Measurements from ENCODE around the gene HTR2B. TPM values are rescaled to one million over a fixed set of nuclear protein-coding genes. Genes with fewer than 3 reads are reported as not detected.

Gene HTR2B
- total RNA-seq, 1 experiment from 2014 or later: not detected

DNA sequence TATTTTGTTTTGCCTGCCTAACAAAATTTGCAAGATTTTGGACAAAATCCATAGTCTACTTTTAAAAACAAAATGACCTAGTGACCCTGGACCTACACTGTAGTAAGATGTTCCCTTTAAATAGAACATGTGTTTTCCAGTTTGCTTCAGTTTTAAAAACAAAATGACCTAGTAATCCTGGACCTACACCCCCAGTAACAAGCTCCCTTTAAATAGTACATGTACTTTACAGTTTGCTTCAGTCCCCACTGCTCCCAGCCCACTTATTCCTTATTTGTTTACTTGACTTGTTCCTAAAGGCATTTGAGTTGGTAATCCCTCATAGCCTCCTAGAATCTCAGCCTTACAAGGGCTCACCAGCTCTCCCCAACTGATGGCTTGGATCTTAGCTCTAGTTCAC lies 34.5 kb upstream of the HTR2B start:
- ChIA-PET POLR2A (no interaction called here), CTCF (no interaction called here)
- Histone ChIP-seq H3K4me3 (ENCODE audit: low read depth, low read length) (no peak overlapping the region), H3K9me3 (no peaks in the 10 kb centered on the region), H3K4me1 (no peaks in the 10 kb centered on the region), H3K36me3 (ENCODE audit: control insufficient read depth, insufficient read depth, low read length) (no peaks in the 10 kb centered on the region; the same call in 1 of the 2 replicates), H3K27me3 (replicated peaks; ENCODE audit: control insufficient read depth, insufficient read depth, low read length) (no peaks in the 10 kb centered on the region)
- peaks cover 36% of the 10 kb centered on the region for H3K36me3 Mint-ChIP-seq (ENCODE audit: insufficient read depth, unreplicated experiment)
- H3K27me3 Mint-ChIP-seq (ENCODE audit: insufficient read depth, unreplicated experiment): no peaks in the 10 kb centered on the region
- H3K4me3 Mint-ChIP-seq (ENCODE audit: unreplicated experiment): no peak overlapping the region
- H3K4me1 Mint-ChIP-seq (ENCODE audit: low read depth, unreplicated experiment): no peaks in the 10 kb centered on the region
- H3K9me3 Mint-ChIP-seq (ENCODE audit: unreplicated experiment): no peaks in the 10 kb centered on the region
- no TSS peak for BruUV-seq (replicated peaks)
- no peak overlapping the region for H3K27ac Mint-ChIP-seq (ENCODE audit: unreplicated experiment)
- no peak for DNase-seq
- intact Hi-C loops (cut with micrococcal nuclease; ENCODE audit: unreplicated experiment): no loop called here
- TF ChIP-seq, protein P1, sequence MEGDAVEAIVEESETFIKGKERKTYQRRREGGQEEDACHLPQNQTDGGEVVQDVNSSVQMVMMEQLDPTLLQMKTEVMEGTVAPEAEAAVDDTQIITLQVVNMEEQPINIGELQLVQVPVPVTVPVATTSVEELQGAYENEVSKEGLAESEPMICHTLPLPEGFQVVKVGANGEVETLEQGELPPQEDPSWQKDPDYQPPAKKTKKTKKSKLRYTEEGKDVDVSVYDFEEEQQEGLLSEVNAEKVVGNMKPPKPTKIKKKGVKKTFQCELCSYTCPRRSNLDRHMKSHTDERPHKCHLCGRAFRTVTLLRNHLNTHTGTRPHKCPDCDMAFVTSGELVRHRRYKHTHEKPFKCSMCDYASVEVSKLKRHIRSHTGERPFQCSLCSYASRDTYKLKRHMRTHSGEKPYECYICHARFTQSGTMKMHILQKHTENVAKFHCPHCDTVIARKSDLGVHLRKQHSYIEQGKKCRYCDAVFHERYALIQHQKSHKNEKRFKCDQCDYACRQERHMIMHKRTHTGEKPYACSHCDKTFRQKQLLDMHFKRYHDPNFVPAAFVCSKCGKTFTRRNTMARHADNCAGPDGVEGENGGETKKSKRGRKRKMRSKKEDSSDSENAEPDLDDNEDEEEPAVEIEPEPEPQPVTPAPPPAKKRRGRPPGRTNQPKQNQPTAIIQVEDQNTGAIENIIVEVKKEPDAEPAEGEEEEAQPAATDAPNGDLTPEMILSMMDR (IDR thresholded peaks at IDR 0.05; ENCODE audit: insufficient read depth in 1 of 2, low read depth in 1 of 2, low read length in 1 of 2, severe bottlenecking in 1 of 2, unreplicated experiment in 1 of 2): no peak

DNA sequence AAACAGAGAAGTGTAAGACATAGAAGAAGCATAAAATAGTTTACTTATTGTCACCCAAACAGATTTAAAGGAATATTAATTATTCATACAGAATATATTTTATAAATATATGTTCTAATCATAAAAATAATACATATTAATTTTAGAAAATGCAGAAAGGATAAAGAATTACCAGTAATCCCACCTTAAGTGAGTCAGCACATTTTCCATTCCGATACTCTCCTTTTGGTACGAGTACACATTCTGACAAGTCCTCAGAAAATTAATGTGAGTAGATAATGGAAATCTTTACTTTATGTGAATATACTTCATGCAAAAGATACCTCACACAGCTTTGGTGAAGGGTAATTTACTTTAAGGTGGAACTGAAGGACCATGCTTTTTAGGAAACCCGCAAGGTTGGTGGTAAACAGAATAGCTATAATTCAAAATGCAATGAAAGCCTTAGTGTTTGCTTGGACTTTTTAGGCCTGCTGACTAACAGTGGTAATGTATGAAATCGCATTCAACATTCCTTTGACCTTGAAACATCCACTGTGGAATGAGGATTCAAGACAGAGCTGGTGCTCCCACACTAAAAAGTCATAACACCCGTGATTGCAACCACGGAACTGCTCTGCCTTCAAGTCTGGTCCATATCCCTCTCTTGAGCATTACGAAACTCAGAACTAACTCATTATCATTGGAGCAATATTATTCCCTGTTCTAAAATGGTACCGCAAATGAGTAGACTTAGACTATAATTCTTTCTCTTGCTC lies 28.1 kb upstream of the HTR2B start:
- Mint-ChIP-seq H3K27me3 (ENCODE audit: insufficient read depth, unreplicated experiment) (no peaks in the 10 kb centered on the region), H3K36me3 (ENCODE audit: insufficient read depth, unreplicated experiment) (peaks cover 42% of the 10 kb centered on the region), H3K4me1 (ENCODE audit: low read depth, unreplicated experiment) (no peaks in the 10 kb centered on the region), H3K27ac (ENCODE audit: unreplicated experiment) (no peak overlapping the region), H3K9me3 (ENCODE audit: unreplicated experiment) (no peaks in the 10 kb centered on the region), H3K4me3 (ENCODE audit: unreplicated experiment) (no peak overlapping the region)
- Histone ChIP-seq H3K27me3 (replicated peaks; ENCODE audit: control insufficient read depth, insufficient read depth, low read length) (no peaks in the 10 kb centered on the region), H3K36me3 (ENCODE audit: control insufficient read depth, insufficient read depth, low read length) (no peaks in the 10 kb centered on the region), H3K9me3 (no peaks in the 10 kb centered on the region), H3K4me1 (no peaks in the 10 kb centered on the region), H3K4me3 (ENCODE audit: low read depth, low read length) (no peak overlapping the region)
- ChIA-PET CTCF (no interaction called here), POLR2A (no interaction called here)
- no peak for DNase-seq
- intact Hi-C loops (cut with micrococcal nuclease; ENCODE audit: unreplicated experiment): no loop called here
- no TSS peak for BruUV-seq (replicated peaks)
- TF ChIP-seq, protein P1 (IDR thresholded peaks at IDR 0.05; ENCODE audit: insufficient read depth in 1 of 2, low read depth in 1 of 2, low read length in 1 of 2, severe bottlenecking in 1 of 2, unreplicated experiment in 1 of 2): no peak

DNA sequence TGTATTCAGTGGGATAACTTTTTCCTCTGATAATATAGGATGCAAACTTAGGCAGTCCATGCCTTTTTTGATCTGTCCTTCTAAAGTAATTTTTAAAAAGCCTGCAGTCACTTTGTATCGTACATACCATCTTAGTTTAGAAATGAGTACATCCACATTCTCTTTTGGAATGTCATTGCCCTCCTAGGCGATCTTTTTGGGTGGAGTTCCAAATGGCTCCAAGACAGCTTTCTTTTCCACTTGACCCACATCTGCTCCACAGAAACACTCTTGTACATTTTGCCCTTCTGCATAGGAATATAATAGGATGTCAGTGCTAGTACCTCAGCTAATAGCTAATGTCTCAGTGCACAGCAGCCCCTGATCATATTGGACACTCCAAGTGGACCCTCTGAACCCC lies 21.8 kb upstream of the HTR2B start:
- H3K9me3 ChIP-seq: no peaks in the 10 kb centered on the region
- H3K27me3 Mint-ChIP-seq (ENCODE audit: insufficient read depth, unreplicated experiment): no peaks in the 10 kb centered on the region
- peaks cover 59% of the 10 kb centered on the region for H3K36me3 Mint-ChIP-seq (ENCODE audit: insufficient read depth, unreplicated experiment)
- H3K9me3 Mint-ChIP-seq (ENCODE audit: unreplicated experiment): no peaks in the 10 kb centered on the region
- no TSS peak for BruUV-seq (replicated peaks)
- intact Hi-C loops (cut with micrococcal nuclease; ENCODE audit: unreplicated experiment): no loop called here
- H3K27ac Mint-ChIP-seq (ENCODE audit: unreplicated experiment): no peak overlapping the region
- H3K4me1 ChIP-seq: no peaks in the 10 kb centered on the region
- POLR2A ChIA-PET: no interaction called here
- DNase-seq: no peak
- H3K4me3 Mint-ChIP-seq (ENCODE audit: unreplicated experiment): no peak overlapping the region
- CTCF ChIA-PET: no interaction called here
- H3K27me3 ChIP-seq (replicated peaks; ENCODE audit: control insufficient read depth, insufficient read depth, low read length): no peaks in the 10 kb centered on the region
- H3K4me3 ChIP-seq (ENCODE audit: low read depth, low read length): no peak overlapping the region
- H3K4me1 Mint-ChIP-seq (ENCODE audit: low read depth, unreplicated experiment): no peaks in the 10 kb centered on the region
- no peaks in the 10 kb centered on the region; the same call in 1 of the 2 replicates for H3K36me3 ChIP-seq (ENCODE audit: control insufficient read depth, insufficient read depth, low read length)
- TF ChIP-seq, protein P1 (IDR thresholded peaks at IDR 0.05; ENCODE audit: insufficient read depth in 1 of 2, low read depth in 1 of 2, low read length in 1 of 2, severe bottlenecking in 1 of 2, unreplicated experiment in 1 of 2): no peak

Data from Caco-2 (cell line).